Liver (tissue), 9 donors: ENCODE data around the gene B4GALNT3. TPM values are rescaled to one million over a fixed set of nuclear protein-coding genes. Genes with fewer than 3 reads are reported as not detected.

Source experiments
- DNase-seq: peaks from one replicate; pipeline ENCODE4 v3.0.0-alpha.2; 2017; ENCODE audit warnings: low spot score
- H3K27ac ChIP-seq, 2 donors: one replicate each; pipeline ENCODE4 v1.7.0; 2013; ENCODE audit warnings: inconsistent platforms in 2 of 2, low read length in 2 of 2, control low read depth in 1 of 2, low read depth in 1 of 2, mild to moderate bottlenecking in 1 of 2
- H3K27me3 ChIP-seq, 4 donors: one replicate each; pipeline versions ENCODE4 v1.6.1 to v1.7.0; 2013; ENCODE audit warnings: low read length in 3 of 4, inconsistent platforms in 1 of 4, mild to moderate bottlenecking in 1 of 4, moderate library complexity in 1 of 4; ENCODE audit not compliant: control insufficient read depth in 4 of 4, insufficient read depth in 4 of 4
- H3K36me3 ChIP-seq, 4 donors: one replicate each; pipeline versions ENCODE4 v1.6.1 to v1.7.0; 2013; ENCODE audit warnings: low read length in 3 of 4, mild to moderate bottlenecking in 3 of 4, low read depth in 1 of 4, moderate library complexity in 1 of 4; ENCODE audit not compliant: control insufficient read depth in 4 of 4, insufficient read depth in 3 of 4
- H3K4me1 ChIP-seq, 4 donors: one replicate each; pipeline versions ENCODE4 v1.6.1 to v1.7.0; 2013; ENCODE audit warnings: low read length in 3 of 4, mild to moderate bottlenecking in 3 of 4, moderate library complexity in 1 of 4; ENCODE audit not compliant: control insufficient read depth in 4 of 4, insufficient read depth in 4 of 4
- H3K4me3 ChIP-seq, 3 donors: one replicate each; pipeline versions ENCODE4 v1.6.1 to v1.7.0; 2013; ENCODE audit warnings: low read length in 3 of 3, control low read depth in 1 of 3, low read depth in 1 of 3, mild to moderate bottlenecking in 1 of 3
- H3K9ac ChIP-seq, 2 donors: one replicate each; pipeline ENCODE4 v1.7.0; 2013; ENCODE audit warnings: low read length in 2 of 2, mild to moderate bottlenecking in 2 of 2, moderate library complexity in 2 of 2, control low read depth in 1 of 2, low read depth in 1 of 2
- H3K9me3 ChIP-seq, 4 donors: one replicate each; pipeline versions ENCODE4 v1.6.1 to v1.7.0; 2013; ENCODE audit warnings: low read length in 3 of 4; ENCODE audit not compliant: control insufficient read depth in 4 of 4
- EGR1 ChIP-seq, 2 donors: IDR thresholded peaks; 2 replicates each; pipeline ENCODE4 v1.6.1; 2016 to 2018; ENCODE audit warnings: antibody characterized with exemption in 2 of 2, low read depth in 2 of 2
- FOXA2 ChIP-seq: IDR thresholded peaks from 2 replicates; pipeline ENCODE4 v1.6.1; 2016; ENCODE audit warnings: antibody characterized with exemption
- GABPA ChIP-seq, 2 donors: IDR thresholded peaks in 1 of 2; conservative IDR thresholded peaks in 1 of 2; 2 replicates each; pipeline ENCODE4 v1.6.1; 2016; ENCODE audit warnings: antibody characterized with exemption in 2 of 2, mild to moderate bottlenecking in 1 of 2, moderate library complexity in 1 of 2
- HNF4A ChIP-seq, 2 donors: conservative IDR thresholded peaks; 2 replicates each; pipeline ENCODE4 v1.6.1; 2016; ENCODE audit warnings: antibody characterized with exemption in 2 of 2, mild to moderate bottlenecking in 2 of 2
- HNF4G ChIP-seq: IDR thresholded peaks from 2 replicates; pipeline ENCODE4 v1.6.1; 2016; ENCODE audit warnings: antibody characterized with exemption
- JUND ChIP-seq, 2 donors: IDR thresholded peaks; 2 replicates each; pipeline ENCODE4 v1.6.1; 2016; ENCODE audit warnings: antibody characterized with exemption in 2 of 2
- MAX ChIP-seq: IDR thresholded peaks from 2 replicates; pipeline ENCODE4 v1.6.1; 2016; ENCODE audit warnings: antibody characterized with exemption
- NR2F2 ChIP-seq: IDR thresholded peaks from 2 replicates; pipeline ENCODE4 v1.6.1; 2016; ENCODE audit warnings: antibody characterized with exemption
- RAD21 ChIP-seq, 2 donors: IDR thresholded peaks; 2 replicates each; pipeline ENCODE4 v1.6.1; 2016; ENCODE audit warnings: antibody characterized with exemption in 2 of 2, mild to moderate bottlenecking in 2 of 2
- RXRA ChIP-seq, 2 donors: IDR thresholded peaks; 2 replicates each; pipeline ENCODE4 v1.6.1; 2017 to 2018; ENCODE audit warnings: antibody characterized with exemption in 2 of 2, mild to moderate bottlenecking in 1 of 2
- SP1 ChIP-seq: IDR thresholded peaks from 2 replicates; pipeline ENCODE4 v1.6.1; 2018; ENCODE audit warnings: antibody characterized with exemption, mild to moderate bottlenecking
- ZBTB33 ChIP-seq: IDR thresholded peaks from 2 replicates; pipeline ENCODE4 v1.6.1; 2016; ENCODE audit warnings: antibody characterized with exemption
- WGBS: extraction: QIAGEN DNeasy Blood & Tissue Kit; methylation state at CpG from one replicate; pipeline ENCODE4 v1.1.7; 2013; 5-methylcytosine and 5-hydroxymethylcytosine counted together
- polyA plus RNA-seq, 2 donors: library from polyadenylated mRNA; stranded (reverse) in 1 of 2; unstranded in 1 of 2; fragments of 200-250 nt in 1 of 2; fragments of >200 nt in 1 of 2; fragmentation: Nextera tagmentation in 1 of 2; extraction: Ambion mirVana in 1 of 2; gene quantifications; one replicate each; pipeline versions ENCODE4 v1.2.1 to v1.2.3, GENCODE V29; 2013 to 2015
- total RNA-seq, 2 donors: library from RNA; depleted of rRNA; stranded (reverse); fragments of >200 nt; gene quantifications; one replicate each; pipeline ENCODE4 v1.2.3, GENCODE V29; 2014
- TF ChIP-seq, protein P1 (sequence below): IDR thresholded peaks from 2 replicates; pipeline ENCODE4 v1.6.1; 2016; ENCODE audit warnings: antibody characterized with exemption, mild to moderate bottlenecking
- TF ChIP-seq, protein P2 (sequence below): fragments of 150-350 bp; IDR thresholded peaks from 2 replicates; pipeline ENCODE4 v1.5.1; 2017; ENCODE audit warnings: improper control_type of control experiment, low read depth, low read length; ENCODE audit not compliant: missing input control
- donor health status: healthy.
- donor health status: healthy.
- donor health status: healthy.
- donor health status: healthy.
- donor health status: healthy.

The B4GALNT3 gene
- total and polyA plus RNA-seq, 4 donors = 0.09 to 0.25 (median 0.14) TPM; not detected in 1

GRCh38 chr12:536751-537245, 77.1 kb downstream of the B4GALNT3 start:
- peaks cover 0 to 2% (median 0%) of the 10 kb centered on the region in 4 donors for H3K9me3 ChIP-seq
- no peak overlapping the region for H3K9ac ChIP-seq
- TF ChIP-seq, protein P1, sequence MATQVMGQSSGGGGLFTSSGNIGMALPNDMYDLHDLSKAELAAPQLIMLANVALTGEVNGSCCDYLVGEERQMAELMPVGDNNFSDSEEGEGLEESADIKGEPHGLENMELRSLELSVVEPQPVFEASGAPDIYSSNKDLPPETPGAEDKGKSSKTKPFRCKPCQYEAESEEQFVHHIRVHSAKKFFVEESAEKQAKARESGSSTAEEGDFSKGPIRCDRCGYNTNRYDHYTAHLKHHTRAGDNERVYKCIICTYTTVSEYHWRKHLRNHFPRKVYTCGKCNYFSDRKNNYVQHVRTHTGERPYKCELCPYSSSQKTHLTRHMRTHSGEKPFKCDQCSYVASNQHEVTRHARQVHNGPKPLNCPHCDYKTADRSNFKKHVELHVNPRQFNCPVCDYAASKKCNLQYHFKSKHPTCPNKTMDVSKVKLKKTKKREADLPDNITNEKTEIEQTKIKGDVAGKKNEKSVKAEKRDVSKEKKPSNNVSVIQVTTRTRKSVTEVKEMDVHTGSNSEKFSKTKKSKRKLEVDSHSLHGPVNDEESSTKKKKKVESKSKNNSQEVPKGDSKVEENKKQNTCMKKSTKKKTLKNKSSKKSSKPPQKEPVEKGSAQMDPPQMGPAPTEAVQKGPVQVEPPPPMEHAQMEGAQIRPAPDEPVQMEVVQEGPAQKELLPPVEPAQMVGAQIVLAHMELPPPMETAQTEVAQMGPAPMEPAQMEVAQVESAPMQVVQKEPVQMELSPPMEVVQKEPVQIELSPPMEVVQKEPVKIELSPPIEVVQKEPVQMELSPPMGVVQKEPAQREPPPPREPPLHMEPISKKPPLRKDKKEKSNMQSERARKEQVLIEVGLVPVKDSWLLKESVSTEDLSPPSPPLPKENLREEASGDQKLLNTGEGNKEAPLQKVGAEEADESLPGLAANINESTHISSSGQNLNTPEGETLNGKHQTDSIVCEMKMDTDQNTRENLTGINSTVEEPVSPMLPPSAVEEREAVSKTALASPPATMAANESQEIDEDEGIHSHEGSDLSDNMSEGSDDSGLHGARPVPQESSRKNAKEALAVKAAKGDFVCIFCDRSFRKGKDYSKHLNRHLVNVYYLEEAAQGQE = no peak
- TF ChIP-seq EGR1 (IDR thresholded peaks at IDR 0.05; ENCODE audit: low read depth in 2 of 2) = no peak
- no peak for DNase-seq
- no peaks in the 10 kb centered on the region for H3K36me3 ChIP-seq
- peaks cover 0 to 3% (median 0%) of the 10 kb centered on the region in 4 donors for H3K4me1 ChIP-seq
- H3K27ac ChIP-seq = no peak overlapping the region
- no peaks in the 10 kb centered on the region for H3K27me3 ChIP-seq
- no peak overlapping the region for H3K4me3 ChIP-seq
- WGBS = 88% methylated on average over 3 of the region's 3 CpGs

GRCh38 chr12:537772-538171, 78.0 kb downstream of the B4GALNT3 start:
- Histone ChIP-seq H3K36me3 (no peaks in the 10 kb centered on the region), H3K4me3 (no peak overlapping the region), H3K9me3 (no peaks in the 10 kb centered on the region), H3K27ac (no peak overlapping the region), H3K4me1 (peaks cover 0 to 3% (median 0%) of the 10 kb centered on the region in 4 donors), H3K9ac (no peak overlapping the region), H3K27me3 (no peaks in the 10 kb centered on the region)
- 81% methylated on average over 4 of the region's 4 CpGs for WGBS
- no peak for DNase-seq
- TF ChIP-seq EGR1 (IDR thresholded peaks at IDR 0.05; ENCODE audit: low read depth in 2 of 2) (no peak), ZBTB33 (no peak), HNF4A (conservative IDR thresholded peaks at IDR 0.05) (no peak), JUND (IDR thresholded peaks at IDR 0.05) (no peak), MAX (no peak), SP1 (no peak), RXRA (IDR thresholded peaks at IDR 0.05) (no peak), HNF4G (no peak), FOXA2 (no peak), GABPA (IDR thresholded peaks at IDR 0.05 in 1 of 2, conservative IDR thresholded peaks at IDR 0.05 in 1 of 2) (no peak), RAD21 (IDR thresholded peaks at IDR 0.05) (no peak), NR2F2 (no peak)
- TF ChIP-seq, protein P2, sequence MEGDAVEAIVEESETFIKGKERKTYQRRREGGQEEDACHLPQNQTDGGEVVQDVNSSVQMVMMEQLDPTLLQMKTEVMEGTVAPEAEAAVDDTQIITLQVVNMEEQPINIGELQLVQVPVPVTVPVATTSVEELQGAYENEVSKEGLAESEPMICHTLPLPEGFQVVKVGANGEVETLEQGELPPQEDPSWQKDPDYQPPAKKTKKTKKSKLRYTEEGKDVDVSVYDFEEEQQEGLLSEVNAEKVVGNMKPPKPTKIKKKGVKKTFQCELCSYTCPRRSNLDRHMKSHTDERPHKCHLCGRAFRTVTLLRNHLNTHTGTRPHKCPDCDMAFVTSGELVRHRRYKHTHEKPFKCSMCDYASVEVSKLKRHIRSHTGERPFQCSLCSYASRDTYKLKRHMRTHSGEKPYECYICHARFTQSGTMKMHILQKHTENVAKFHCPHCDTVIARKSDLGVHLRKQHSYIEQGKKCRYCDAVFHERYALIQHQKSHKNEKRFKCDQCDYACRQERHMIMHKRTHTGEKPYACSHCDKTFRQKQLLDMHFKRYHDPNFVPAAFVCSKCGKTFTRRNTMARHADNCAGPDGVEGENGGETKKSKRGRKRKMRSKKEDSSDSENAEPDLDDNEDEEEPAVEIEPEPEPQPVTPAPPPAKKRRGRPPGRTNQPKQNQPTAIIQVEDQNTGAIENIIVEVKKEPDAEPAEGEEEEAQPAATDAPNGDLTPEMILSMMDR = no peak
